Erythroblast (primary cell): ENCODE results near the gene STXBP3.

Source experiments
- DNase-seq, 2 experiments: peaks; one replicate each; lab custom pipeline; 2025; lab: John Stamatoyannopoulos, UW
- GATA1 ChIP-seq: IDR thresholded peaks from 2 replicates; pipeline ENCODE4 v1.6.1; 2011; ENCODE audit warnings: low read depth, mild to moderate bottlenecking, control low read depth, low read length, moderate library complexity
- POLR2A ChIP-seq: IDR thresholded peaks from 2 replicates; pipeline ENCODE4 v1.6.1; 2011; ENCODE audit warnings: mild to moderate bottlenecking, low read length

The STXBP3 gene

DNA sequence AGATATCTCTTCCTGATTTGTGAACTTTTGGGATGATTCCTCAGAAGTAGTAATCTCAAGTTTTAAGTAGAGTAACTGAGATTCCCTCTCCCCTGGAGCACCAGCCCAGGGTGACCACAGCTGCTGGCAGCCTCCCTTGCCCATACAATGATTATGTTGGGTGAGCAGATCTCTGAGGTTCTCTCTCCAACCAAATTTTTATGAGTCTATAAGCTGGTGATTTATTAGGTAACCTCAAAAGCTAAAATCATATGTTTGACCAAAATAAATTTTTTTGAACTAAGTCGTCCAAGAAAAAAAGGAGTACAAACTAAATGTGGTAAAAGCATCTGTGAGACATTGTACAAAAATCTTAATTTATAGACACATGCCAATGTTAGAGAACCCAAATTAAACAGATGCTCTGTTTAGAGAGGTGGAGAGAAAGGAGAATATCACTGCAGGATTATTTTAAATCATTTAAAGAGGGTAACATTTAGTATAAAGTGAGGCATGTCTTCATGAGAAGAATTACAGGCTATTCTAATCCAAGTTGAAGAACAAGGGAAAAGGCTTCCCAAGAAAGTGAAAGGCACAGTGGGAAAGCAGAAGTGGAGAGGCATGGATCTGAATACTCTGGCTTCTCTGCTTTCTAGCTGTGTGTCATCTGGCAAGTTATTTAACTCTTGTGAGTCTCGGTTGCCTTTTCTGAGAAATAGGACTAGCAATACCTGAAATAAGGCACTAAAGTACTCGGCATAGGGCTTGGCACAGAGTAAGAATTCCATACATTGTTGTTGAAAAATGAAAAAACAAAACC, 107.9 kb downstream of the STXBP3 start:
- TF ChIP-seq GATA1 (no peak), POLR2A (no peak)
- DNase-seq = no peak

DNA sequence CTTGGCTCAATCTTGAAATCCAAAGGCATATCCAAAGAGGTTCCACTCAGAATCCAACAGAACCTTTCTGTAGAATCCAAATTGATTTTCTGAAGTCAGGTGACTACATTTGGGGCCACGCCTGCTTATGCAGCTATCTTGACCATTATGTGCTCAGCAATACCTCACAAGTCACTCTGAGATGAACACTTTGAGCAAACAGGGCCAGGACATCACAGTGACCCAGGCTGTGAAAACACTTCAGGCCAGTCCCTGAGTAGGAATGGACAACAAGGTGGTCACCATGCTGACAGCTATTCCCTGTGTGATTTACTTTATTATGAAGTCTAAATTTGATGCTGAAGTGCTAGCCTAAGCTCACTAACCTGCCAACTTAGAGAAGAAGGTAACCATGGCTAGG, 110.5 kb downstream of the STXBP3 start, which contains the start of gene AKNAD1:
TSS of gene AKNAD1 (minus strand) at position 101 of the 400 bp plus-strand sequence. CDS start 4,430 bp downstream, outside the sequence.
- TF ChIP-seq POLR2A (no peak), GATA1 (no peak)
- no peak for DNase-seq

DNA sequence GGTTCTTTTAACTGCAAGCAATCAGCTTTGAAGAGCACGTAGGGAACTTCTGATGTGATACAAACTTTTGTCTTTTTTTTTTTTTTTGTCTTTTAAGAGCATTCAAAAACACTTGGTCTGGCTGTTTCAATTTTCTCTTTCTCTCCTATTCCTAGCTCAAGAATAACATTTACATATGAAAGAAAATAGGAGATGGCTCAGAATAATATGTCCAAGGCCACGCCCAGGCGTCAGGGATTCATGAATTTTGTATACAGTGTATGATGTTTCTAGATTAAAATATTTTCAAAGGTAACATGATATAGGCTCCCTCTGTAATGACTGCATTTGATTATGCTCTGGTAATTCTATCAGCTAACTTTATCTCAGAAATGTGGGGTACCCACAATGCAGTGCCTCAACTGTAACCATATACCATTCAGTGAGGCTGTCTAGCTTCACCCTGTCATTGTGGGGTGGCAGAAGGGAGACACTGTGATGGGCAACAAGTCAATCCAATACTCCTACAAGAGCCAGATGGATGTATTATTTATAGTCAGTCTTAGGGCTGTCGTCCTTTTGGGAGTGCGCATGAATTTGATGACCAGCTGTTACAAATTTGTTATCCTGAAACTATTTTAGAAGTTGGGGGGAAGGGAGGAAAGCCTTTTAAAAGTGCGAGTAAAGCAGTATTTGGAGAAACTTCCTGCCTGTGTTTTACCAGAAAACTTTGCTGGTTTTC, 111.9 kb downstream of the STXBP3 start:
- DNase-seq = no peak
- TF ChIP-seq GATA1 (no peak), POLR2A (no peak)
